ENCODE data around the gene YRDC.

GRCh38 chr1:37792943-37793686 is 14.9 kb downstream of the YRDC start:
- no peak for TF ChIP-seq EP300 (IDR thresholded peaks at IDR 0.05)
- no peak for TF ChIP-seq CTCF (IDR thresholded peaks at IDR 0.05)

Measured in sigmoid colon (tissue), 4 donors.